ENCODE results near the gene POU6F1. TPM values are rescaled to one million over a fixed set of nuclear protein-coding genes. Genes with fewer than 3 reads are reported as not detected.

POU6F1 gene
- total and polyA plus RNA-seq, 10 of the 15 experiments (the other 5 are each of a cell fraction or from before 2014, with no cell fraction given): 0.26 to 4.2 (median 1.2) TPM

GRCh38 chr12:51246254-51246853, 28.5 kb upstream of the POU6F1 start (continued):
- peak; percentile 85; the same call in 2 of the 3 replicates for TF ChIP-seq POU2F2 (IDR thresholded peaks at IDR 0.05; ENCODE audit: borderline replicate concordance, low read depth, low read length)
- TF ChIP-seq TARDBP (IDR thresholded peaks at IDR 0.05; ENCODE audit: borderline replicate concordance): no peak
- peak; percentile 59; the same call in 1 of the 2 replicates for TF ChIP-seq NFIC (IDR thresholded peaks at IDR 0.05; ENCODE audit: low read depth, low read length)
- peak; percentile 21; the same call in 1 of the 2 replicates for TF ChIP-seq TCF7 (IDR thresholded peaks at IDR 0.05; ENCODE audit: borderline replicate concordance)
- no peak for TF ChIP-seq DPF2 (IDR thresholded peaks at IDR 0.05)
- TF ChIP-seq ZBED1 (IDR thresholded peaks at IDR 0.05; ENCODE audit: borderline replicate concordance): 0 out of 2 replicates have a peak, but pooled peaks have one; percentile 21
- TF ChIP-seq NKRF (conservative IDR thresholded peaks at IDR 0.05): no peak
- peak; percentile 59 for TF ChIP-seq RAD21 (IDR thresholded peaks at IDR 0.05; ENCODE audit: insufficient read depth, low read depth, low read length)
- TF ChIP-seq BCLAF1 (IDR thresholded peaks at IDR 0.05): no peak
- TF ChIP-seq GABPA (IDR thresholded peaks at IDR 0.05; ENCODE audit: low read depth): peak; percentile 45; the same call in 1 of the 2 replicates
- TF ChIP-seq EED (IDR thresholded peaks at IDR 0.05; ENCODE audit: low read depth): peak; percentile 81
- 0 out of 2 replicates have a peak, but pooled peaks have one; percentile 16 for TF ChIP-seq ATF2 (IDR thresholded peaks at IDR 0.05; ENCODE audit: low read length)
- TF ChIP-seq NR2C1 (IDR thresholded peaks at IDR 0.05): no peak
